HCT116 (cell line): ENCODE measurements around the gene EPS15. TPM values are rescaled to one million over a fixed set of nuclear protein-coding genes. Genes with fewer than 3 reads are reported as not detected.

Experiments
- ATAC-seq: fragments of 200-7000 bp; cut with Tn5 transposase; 2 replicates; pipeline ENCODE4 v1.9.1; 2020; ENCODE audit warnings: mild to moderate bottlenecking, moderate library complexity
- BruUV-seq: library from RNA; stranded (reverse); fragments of 400-500 nt; replicated peaks from 2 replicates; lab custom pipeline; 2021; lab: Mats Ljungman, UMichigan
- CTCF ChIA-PET: fragments of 300-600 bp; sonication (Branson Sonifier 250); formaldehyde crosslinking; loops from one replicate; lab custom pipeline; 2021; ENCODE audit warnings: antibody characterized with exemption; lab: Charles Lee
- POLR2A ChIA-PET: fragments of 300-600, 350-600 bp; sonication (Branson Sonifier 250); formaldehyde crosslinking; loops from one replicate; lab custom pipeline; 2021; ENCODE audit warnings: antibody characterized with exemption; lab: Charles Lee
- RAD21 ChIA-PET, 2 experiments: fragments of 300-600 bp; sonication (Branson Sonifier 250); formaldehyde crosslinking; loops; one replicate each; lab custom pipeline; 2023; ENCODE audit warnings: low total read pairs in 2 of 2; ENCODE audit not compliant: uncharacterized antibody in 2 of 2, unreplicated experiment in 2 of 2, low non-redundant PET in 1 of 2; lab: Charles Lee
- DNase-seq: peaks from one replicate; pipeline ENCODE4 v3.0.0-alpha.2; 2010; ENCODE audit warnings: low read depth, low spot score
- H2AFZ ChIP-seq: fragments of 200-600 bp; shearing (Covaris generic), sonication (generic); 2 replicates; pipeline ENCODE4 v1.6.1; 2017; ENCODE audit warnings: low read depth, mixed run types, mixed read lengths, antibody characterized with exemption, low read length; ENCODE audit not compliant: poor library complexity, severe bottlenecking
- H3K27ac ChIP-seq: 2 replicates; pipeline ENCODE4 v1.5.1; 2012; ENCODE audit warnings: low read depth, low read length
- H3K27me3 ChIP-seq: fragments of 200-600 bp; sonication (generic); 2 replicates; pipeline ENCODE4 v1.6.1; 2016; ENCODE audit warnings: mixed run types, low read length, mixed read lengths; ENCODE audit not compliant: insufficient read depth
- H3K36me3 ChIP-seq, 2 experiments: fragments of 200-500 bp in 1 of 2; fragments of 200-600 bp in 1 of 2; sonication (Bioruptor generic) in 1 of 2; sonication (generic) in 1 of 2; 2 replicates each; pipeline versions ENCODE4 v1.5.1 to v1.6.1; 2014 to 2016; ENCODE audit warnings: low read length in 2 of 2, inconsistent platforms in 1 of 2, mixed read lengths in 1 of 2, mixed run types in 1 of 2; ENCODE audit not compliant: insufficient read depth in 2 of 2, control insufficient read depth in 1 of 2
- H3K4me1 ChIP-seq, 2 experiments: fragments of 200-600 bp in 1 of 2; sonication (generic) in 1 of 2; 2 replicates each; pipeline versions ENCODE4 v1.5.1 to v1.6.1; 2012 to 2017; ENCODE audit warnings: low read length in 2 of 2, inconsistent platforms in 1 of 2, mild to moderate bottlenecking in 1 of 2, mixed read lengths in 1 of 2, mixed run types in 1 of 2, moderate library complexity in 1 of 2; ENCODE audit not compliant: insufficient read depth in 2 of 2, control insufficient read depth in 1 of 2
- H3K4me2 ChIP-seq: fragments of 200-600 bp; sonication (generic); 2 replicates; pipeline ENCODE4 v1.6.1; 2017; ENCODE audit warnings: mixed run types, low read length, mixed read lengths
- H3K4me3 ChIP-seq, 2 experiments: fragments of 200-600 bp in 1 of 2; sonication (generic) in 1 of 2; replicated peaks in 1 of 2; 2 replicates each; pipeline ENCODE4 v1.5.1; 2011 to 2016; ENCODE audit warnings: low read length in 2 of 2, control low read depth in 1 of 2, low read depth in 1 of 2, mild to moderate bottlenecking in 1 of 2, mixed read lengths in 1 of 2, mixed run types in 1 of 2
- H3K79me2 ChIP-seq: fragments of 200-600 bp; sonication (generic); 2 replicates; pipeline ENCODE4 v1.6.1; 2017; ENCODE audit warnings: mild to moderate bottlenecking, mixed run types, low read length, moderate library complexity, mixed read lengths; ENCODE audit not compliant: insufficient read depth
- H3K9ac ChIP-seq: fragments of 200-600 bp; sonication (generic); 2 replicates; pipeline ENCODE4 v1.6.1; 2016; ENCODE audit warnings: low read length, mixed read lengths
- H3K9me2 ChIP-seq: fragments of 200-600 bp; sonication (generic), shearing (Covaris generic); 2 replicates; pipeline ENCODE4 v1.6.1; 2017; ENCODE audit warnings: mixed run types, mild to moderate bottlenecking, moderate library complexity; ENCODE audit not compliant: insufficient read depth
- H3K9me3 ChIP-seq, 2 experiments: fragments of 200-500 bp in 1 of 2; fragments of 200-600 bp in 1 of 2; sonication (Bioruptor generic) in 1 of 2; sonication (generic) in 1 of 2; 2 replicates each; pipeline ENCODE4 v1.6.1; 2014 to 2017; ENCODE audit warnings: low read length in 2 of 2, mixed read lengths in 2 of 2, inconsistent platforms in 1 of 2, low read depth in 1 of 2, mild to moderate bottlenecking in 1 of 2, mixed run types in 1 of 2, moderate library complexity in 1 of 2; ENCODE audit not compliant: control insufficient read depth in 1 of 2, insufficient read depth in 1 of 2
- H4K20me1 ChIP-seq: fragments of 200-600 bp; sonication (generic), shearing (Covaris generic); 2 replicates; pipeline ENCODE4 v1.6.1; 2017; ENCODE audit warnings: mixed run types, mild to moderate bottlenecking, moderate library complexity; ENCODE audit not compliant: insufficient read depth
- CEBPB ChIP-seq: IDR thresholded peaks from 2 replicates; pipeline ENCODE4 v1.6.1; 2012; ENCODE audit warnings: low read depth
- EGR1 ChIP-seq: IDR thresholded peaks from 2 replicates; pipeline ENCODE4 v1.6.1; 2012; ENCODE audit warnings: low read depth
- ELF1 ChIP-seq: IDR thresholded peaks from 2 replicates; pipeline ENCODE4 v1.6.1; 2012; ENCODE audit warnings: low read depth, borderline replicate concordance
- EZH2 ChIP-seq: fragments of 200-600 bp; sonication (generic); IDR thresholded peaks from 2 replicates; pipeline ENCODE4 v1.6.1; 2017; ENCODE audit warnings: antibody characterized with exemption, mixed run types
- FOSL1 ChIP-seq: IDR thresholded peaks from 2 replicates; pipeline ENCODE4 v1.6.1; 2012; ENCODE audit warnings: low read depth
- JUND ChIP-seq: IDR thresholded peaks from 2 replicates; pipeline ENCODE4 v1.6.1; 2012
- MAX ChIP-seq: IDR thresholded peaks from 2 replicates; pipeline ENCODE4 v1.6.1; 2012
- REST ChIP-seq: IDR thresholded peaks from 2 replicates; pipeline ENCODE4 v1.6.1; 2012; ENCODE audit warnings: low read depth
- YY1 ChIP-seq: IDR thresholded peaks from 2 replicates; pipeline ENCODE4 v1.6.1; 2011; ENCODE audit warnings: low read length, low read depth, moderate library complexity, mild to moderate bottlenecking; ENCODE audit not compliant: insufficient replicate concordance; ENCODE audit errors: extremely low read depth
- ZNF274 ChIP-seq: fragments of 200-500 bp; sonication (Bioruptor generic); IDR thresholded peaks from 2 replicates; pipeline ENCODE4 v1.6.1; 2014; ENCODE audit warnings: mild to moderate bottlenecking, low read depth, low read length, inconsistent platforms
- intact Hi-C: fragments of 100-400 bp; cut with micrococcal nuclease; formaldehyde crosslinking; loops from 2 replicates; pipeline ENCODE4 v1.10.0; 2022
- total RNA-seq: library from RNA; stranded (reverse); gene quantifications from one replicate; pipeline ENCODE4 v1.2.1, GENCODE V29; 2021; ENCODE audit not compliant: unreplicated experiment

The EPS15 gene
- total RNA-seq, 1 experiment from 2014 or later, result 41.2 TPM

GRCh38 chr1:51418384-51418959 is 100.6 kb downstream of the EPS15 start:
- no peaks in the 10 kb centered on the region for H3K9me2 ChIP-seq
- no peak for TF ChIP-seq REST
- no peak for TF ChIP-seq CEBPB
- H3K9me3 ChIP-seq, result no peaks in the 10 kb centered on the region
- intact Hi-C loops, result no loop called here
- no peak overlapping the region for H3K4me3 ChIP-seq
- ChIA-PET CTCF (no interaction called here), RAD21 (no interaction called here), POLR2A (no interaction called here)
- no peak overlapping the region for H2AFZ ChIP-seq
- H4K20me1 ChIP-seq, result no peaks in the 10 kb centered on the region
- DNase-seq (no peak), ATAC-seq (no peak)
- H3K79me2 ChIP-seq, result no peaks in the 10 kb centered on the region
- no peak overlapping the region for H3K27ac ChIP-seq
- peaks cover 0 to 9% of the 10 kb centered on the region in 2 experiments; a peak in 3 of 4 replicates for H3K4me1 ChIP-seq
- BruUV-seq, result no TSS peak
- H3K36me3 ChIP-seq, result no peaks in the 10 kb centered on the region
- no peaks in the 10 kb centered on the region for H3K27me3 ChIP-seq
- H3K4me2 ChIP-seq, result no peak overlapping the region
- no peak overlapping the region for H3K9ac ChIP-seq

GRCh38 chr1:51417496-51418383 is 101.3 kb downstream of the EPS15 start:
- no peaks in the 10 kb centered on the region for H3K9me3 ChIP-seq
- H4K20me1 ChIP-seq, result peaks cover 4% of the 10 kb centered on the region; the same call in 1 of the 2 replicates
- no TSS peak for BruUV-seq
- intact Hi-C loops, result no loop called here
- no peak overlapping the region for H3K4me3 ChIP-seq
- no peak overlapping the region for H3K27ac ChIP-seq
- no peaks in the 10 kb centered on the region for H3K9me2 ChIP-seq
- POLR2A ChIA-PET, result no interaction called here
- no peak for ATAC-seq
- no peak overlapping the region for H3K4me2 ChIP-seq
- no peak overlapping the region for H2AFZ ChIP-seq
- DNase-seq, result no peak
- no peaks in the 10 kb centered on the region for H3K27me3 ChIP-seq
- RAD21 ChIA-PET, result no interaction called here
- no peak overlapping the region for H3K9ac ChIP-seq
- peaks cover 0 to 9% of the 10 kb centered on the region in 2 experiments; a peak in 3 of 4 replicates for H3K4me1 ChIP-seq
- no peaks in the 10 kb centered on the region for H3K36me3 ChIP-seq
- H3K79me2 ChIP-seq, result no peaks in the 10 kb centered on the region
- CTCF ChIA-PET, result no interaction called here
- TF ChIP-seq YY1 (no peak), ZNF274 (no peak), MAX (no peak), JUND (no peak), EZH2 (no peak), FOSL1 (no peak), EGR1 (no peak), ELF1 (no peak), REST (no peak)
